Keratinocyte (primary cell): ENCODE data around the gene IRF6. TPM values are rescaled to one million over a fixed set of nuclear protein-coding genes. Genes with fewer than 3 reads are reported as not detected.

Experiments
- DNase-seq: peaks from one replicate; pipeline ENCODE4 v3.0.0-alpha.2; 2011; ENCODE audit warnings: low read depth, missing footprints, low spot score
- FAIRE-seq: peaks from 2 replicates; lab custom pipeline; 2011; peaks lifted over from hg19 to GRCh38; lab: Jason Lieb, UNC
- H2AFZ ChIP-seq: 2 replicates; pipeline ENCODE4 v1.6.0; 2012; ENCODE audit warnings: low read length, control low read depth, inconsistent platforms; ENCODE audit not compliant: control insufficient read depth
- H3K27ac ChIP-seq: 2 replicates; pipeline ENCODE4 v1.5.1; 2011; ENCODE audit warnings: low read length; ENCODE audit not compliant: control insufficient read depth, insufficient read depth
- H3K27me3 ChIP-seq: 3 replicates; pipeline ENCODE4 v1.6.0; 2011; ENCODE audit warnings: low read length; ENCODE audit not compliant: control insufficient read depth, insufficient read depth; ENCODE audit errors: extremely low read depth
- H3K36me3 ChIP-seq, 2 experiments: 2 replicates in 1 of 2; 3 replicates in 1 of 2; pipeline ENCODE4 v1.5.1; 2011; ENCODE audit warnings: low read length in 2 of 2, mild to moderate bottlenecking in 1 of 2; ENCODE audit not compliant: control insufficient read depth in 2 of 2, insufficient read depth in 2 of 2; ENCODE audit errors: extremely low read depth in 1 of 2
- H3K4me1 ChIP-seq: 3 replicates; pipeline ENCODE4 v1.5.1; 2011; ENCODE audit warnings: low read length; ENCODE audit not compliant: control insufficient read depth, insufficient read depth; ENCODE audit errors: extremely low read depth
- H3K4me2 ChIP-seq: 3 replicates; pipeline ENCODE4 v1.6.0; 2011; ENCODE audit warnings: low read depth, low read length; ENCODE audit not compliant: control insufficient read depth, insufficient read depth; ENCODE audit errors: extremely low read depth
- H3K4me3 ChIP-seq, 3 experiments: fragments of 200-600 bp in 1 of 3; sonication (generic) in 1 of 3; 2 replicates in 2 of 3; 3 replicates in 1 of 3; pipeline ENCODE4 v1.5.1; 2011 to 2016; ENCODE audit warnings: low read length in 3 of 3, mild to moderate bottlenecking in 3 of 3, control low read depth in 2 of 3, inconsistent platforms in 1 of 3, low read depth in 1 of 3, mixed read lengths in 1 of 3, mixed run types in 1 of 3, moderate library complexity in 1 of 3; ENCODE audit not compliant: control insufficient read depth in 2 of 3, insufficient read depth in 2 of 3; ENCODE audit errors: extremely low read depth in 1 of 3
- H3K79me2 ChIP-seq: 2 replicates; pipeline ENCODE4 v1.6.0; 2012; ENCODE audit warnings: low read length; ENCODE audit not compliant: control insufficient read depth, insufficient read depth
- H3K9ac ChIP-seq: 3 replicates; pipeline ENCODE4 v1.6.0; 2011; ENCODE audit warnings: low read length; ENCODE audit not compliant: control insufficient read depth, insufficient read depth; ENCODE audit errors: extremely low read depth
- H3K9me1 ChIP-seq: 3 replicates; pipeline ENCODE4 v1.6.0; 2011; ENCODE audit warnings: low read length; ENCODE audit not compliant: control insufficient read depth, insufficient read depth; ENCODE audit errors: extremely low read depth
- H3K9me3 ChIP-seq: 2 replicates; pipeline ENCODE4 v1.5.1; 2012; ENCODE audit warnings: low read depth, low read length; ENCODE audit not compliant: control insufficient read depth
- H4K20me1 ChIP-seq: 3 replicates; pipeline ENCODE4 v1.6.0; 2011; ENCODE audit warnings: low read length; ENCODE audit not compliant: control insufficient read depth, insufficient read depth; ENCODE audit errors: extremely low read depth
- CTCF ChIP-seq, 3 experiments: IDR thresholded peaks in 1 of 3; conservative IDR thresholded peaks in 1 of 3; optimal IDR thresholded peaks in 1 of 3; 2 replicates in 2 of 3; 3 replicates in 1 of 3; pipeline versions ENCODE3 to v1.5.1; 2011; ENCODE audit warnings: low read length in 3 of 3, mild to moderate bottlenecking in 3 of 3, moderate library complexity in 2 of 3, control low read depth in 1 of 3, inconsistent platforms in 1 of 3; ENCODE audit not compliant: insufficient read depth in 2 of 3; ENCODE audit errors: extremely low read depth in 1 of 3
- EZH2 ChIP-seq: IDR thresholded peaks from one replicate; pipeline ENCODE4 v1.6.1; 2012; ENCODE audit warnings: inconsistent platforms, mild to moderate bottlenecking, low read length, moderate library complexity
- dilution Hi-C: fragments of 300-500 bp; cut with MboI; formaldehyde crosslinking; loops from one replicate; pipeline ENCODE4 v1.7.0; 2020; ENCODE audit warnings: low sequenced_read_pairs; ENCODE audit not compliant: extremely low pct_ligation_motif_present
- polyA plus RNA-seq, 5 experiments: library from polyadenylated mRNA; depleted of rRNA in 3 of 5; stranded (reverse) in 3 of 5; stranded (forward) in 1 of 5; unstranded in 1 of 5; fragments of >200 nt; gene quantifications; 1 replicate in 1 of 5; 2 replicates in 3 of 5; 3 replicates in 1 of 5; pipeline versions ENCODE4 v1.2.1 to v1.2.3, GENCODE V29; 2011 to 2012; ENCODE audit warnings: missing spikeins in 2 of 5, low read depth in 1 of 5, low replicate concordance in 1 of 5

IRF6 gene
- polyA plus RNA-seq, 1 donor (not counting 4 experiments of a cell fraction or from before 2014, with no cell fraction given) = 476 TPM

- H3K9ac ChIP-seq = no peak overlapping the region
- no peaks in the 10 kb centered on the region for H3K9me1 ChIP-seq
- no peaks in the 10 kb centered on the region for H4K20me1 ChIP-seq
- no peaks in the 10 kb centered on the region for H3K27me3 ChIP-seq
- no peaks in the 10 kb centered on the region for H3K36me3 ChIP-seq
- no peaks in the 10 kb centered on the region for H3K79me2 ChIP-seq
- H2AFZ ChIP-seq = no peak overlapping the region
- dilution Hi-C loops = no loop called here
- FAIRE-seq (no peak), DNase-seq (no peak)
- H3K4me2 ChIP-seq = no peak overlapping the region
- H3K27ac ChIP-seq = no peak overlapping the region
- no peak overlapping the region for H3K4me3 ChIP-seq
- H3K4me1 ChIP-seq = peaks cover 10% of the 10 kb centered on the region
- H3K9me3 ChIP-seq = no peaks in the 10 kb centered on the region
- TF ChIP-seq CTCF (optimal IDR thresholded peaks at IDR 0.05 in 1 of 3, IDR thresholded peaks at IDR 0.05 in 1 of 3, conservative IDR thresholded peaks at IDR 0.05 in 1 of 3; ENCODE audit: extremely low read depth in 1 of 3, insufficient read depth in 2 of 3, low read length in 3 of 3) (no peak), EZH2 (no peak)
Observed at GRCh38 chr1:209751627-209752231, 54.2 kb downstream of the IRF6 start.

GRCh38 chr1:209749670-209750323, 56.1 kb downstream of the IRF6 start:
- Histone ChIP-seq H3K9ac (no peak overlapping the region), H3K79me2 (no peaks in the 10 kb centered on the region), H3K9me1 (no peaks in the 10 kb centered on the region), H3K4me3 (no peak overlapping the region), H3K27me3 (no peaks in the 10 kb centered on the region), H3K36me3 (no peaks in the 10 kb centered on the region), H3K9me3 (no peaks in the 10 kb centered on the region), H4K20me1 (no peaks in the 10 kb centered on the region), H3K27ac (no peak overlapping the region), H3K4me1 (peaks cover 10% of the 10 kb centered on the region), H3K4me2 (no peak overlapping the region), H2AFZ (no peak overlapping the region)
- dilution Hi-C loops = no loop called here
- FAIRE-seq (no peak), DNase-seq (no peak)
- TF ChIP-seq EZH2 (no peak), CTCF (optimal IDR thresholded peaks at IDR 0.05 in 1 of 3, IDR thresholded peaks at IDR 0.05 in 1 of 3, conservative IDR thresholded peaks at IDR 0.05 in 1 of 3; ENCODE audit: extremely low read depth in 1 of 3, insufficient read depth in 2 of 3, low read length in 3 of 3) (no peak)
